GM18511 (cell line): ENCODE data around the gene RELA.
"Not testable (repeated sequence)": the region's sequence is repeated elsewhere in the genome, so short reads cannot be mapped to it uniquely, and the experiment has no call there.

ENCODE experiments used
- ATAC-seq: cut with Tn5 transposase; IDR thresholded peaks from one replicate; pipeline ENCODE4 v1.9.1; 2021; ENCODE audit warnings: mild to moderate bottlenecking, moderate library complexity; ENCODE audit not compliant: unreplicated experiment

RELA gene

GRCh38 chr11:65662799-65663638, at the start of gene RELA:
Gene RELA, minus strand, starts transcription at chr11:65662916. Its CDS starts 84 bp downstream, at chr11:65662832.
- peak; percentile 83 for ATAC-seq

GRCh38 chr11:65711785-65712632, 49.3 kb upstream of the RELA start, which contains the start of gene KAT5:
Gene KAT5, plus strand, starts transcription at chr11:65712252. Its CDS starts 16 bp downstream, at chr11:65712268.
- ATAC-seq, result peak; percentile 82

- no peak for ATAC-seq
Measured at GRCh38 chr11:65710421-65710820, 47.7 kb upstream of the RELA start.

GRCh38 chr11:65709661-65710060, 46.9 kb upstream of the RELA start:
- no peak for ATAC-seq

- ATAC-seq, result no peak
Measured at GRCh38 chr11:65708451-65708850, 45.7 kb upstream of the RELA start.

- not testable (repeated sequence) for ATAC-seq
Measured at GRCh38 chr11:65707002-65707401, 44.3 kb upstream of the RELA start.

- ATAC-seq, result not testable (repeated sequence)
Measured at GRCh38 chr11:65706303-65706763, 43.6 kb upstream of the RELA start.

GRCh38 chr11:65703846-65704245, 41.1 kb upstream of the RELA start:
- ATAC-seq, result no peak

GRCh38 chr11:65701686-65702085, 39.0 kb upstream of the RELA start:
- no peak for ATAC-seq

GRCh38 chr11:65700399-65700798, 37.7 kb upstream of the RELA start:
- no peak for ATAC-seq

GRCh38 chr11:65699306-65699705, 36.6 kb upstream of the RELA start:
- ATAC-seq, result no peak

GRCh38 chr11:65698205-65698604, 35.5 kb upstream of the RELA start:
- no peak for ATAC-seq

- ATAC-seq, result no peak
Measured at GRCh38 chr11:65696802-65697552, 34.3 kb upstream of the RELA start.

- ATAC-seq, result no peak
Measured at GRCh38 chr11:65695459-65696241, 32.9 kb upstream of the RELA start.

GRCh38 chr11:65692367-65692766, 29.7 kb upstream of the RELA start:
- no peak for ATAC-seq

GRCh38 chr11:65691847-65692246, 29.1 kb upstream of the RELA start:
- ATAC-seq, result not testable (repeated sequence)

- ATAC-seq, result no peak
Measured at GRCh38 chr11:65685981-65686380, 23.3 kb upstream of the RELA start.

GRCh38 chr11:65683480-65683879, 20.8 kb upstream of the RELA start:
- ATAC-seq, result not testable (repeated sequence)

- ATAC-seq, result no peak
Measured at GRCh38 chr11:65680192-65680743, 17.6 kb upstream of the RELA start.

- ATAC-seq, result no peak
Measured at GRCh38 chr11:65672982-65673381, 10.3 kb upstream of the RELA start.
